ENCODE measurements around the gene EVX1.

DNA sequence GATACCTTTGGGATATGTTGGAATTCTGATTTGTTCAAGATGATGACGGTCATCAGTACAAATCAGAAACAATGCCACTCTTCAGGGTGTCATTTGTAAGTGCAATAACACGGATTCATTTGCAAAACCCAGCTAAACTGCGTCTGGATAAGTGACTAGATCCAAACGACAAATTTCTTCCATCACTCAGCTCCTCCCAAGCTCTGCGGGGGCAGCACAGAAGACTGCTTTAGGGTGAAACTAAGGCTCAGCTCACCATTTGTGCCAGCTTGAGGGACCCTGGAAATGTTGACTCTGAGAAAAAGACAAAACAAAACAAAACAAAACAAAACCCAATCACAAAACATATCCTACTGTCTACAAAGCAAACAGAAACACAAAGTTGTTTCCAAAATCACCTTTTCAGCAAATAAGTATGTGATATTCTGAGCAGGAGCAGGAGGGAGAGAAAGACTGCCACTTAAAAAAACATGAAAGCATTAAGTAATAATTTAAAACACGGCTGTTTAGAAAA lies 8.0 kb downstream of the EVX1 start:
- TF ChIP-seq, protein P1, sequence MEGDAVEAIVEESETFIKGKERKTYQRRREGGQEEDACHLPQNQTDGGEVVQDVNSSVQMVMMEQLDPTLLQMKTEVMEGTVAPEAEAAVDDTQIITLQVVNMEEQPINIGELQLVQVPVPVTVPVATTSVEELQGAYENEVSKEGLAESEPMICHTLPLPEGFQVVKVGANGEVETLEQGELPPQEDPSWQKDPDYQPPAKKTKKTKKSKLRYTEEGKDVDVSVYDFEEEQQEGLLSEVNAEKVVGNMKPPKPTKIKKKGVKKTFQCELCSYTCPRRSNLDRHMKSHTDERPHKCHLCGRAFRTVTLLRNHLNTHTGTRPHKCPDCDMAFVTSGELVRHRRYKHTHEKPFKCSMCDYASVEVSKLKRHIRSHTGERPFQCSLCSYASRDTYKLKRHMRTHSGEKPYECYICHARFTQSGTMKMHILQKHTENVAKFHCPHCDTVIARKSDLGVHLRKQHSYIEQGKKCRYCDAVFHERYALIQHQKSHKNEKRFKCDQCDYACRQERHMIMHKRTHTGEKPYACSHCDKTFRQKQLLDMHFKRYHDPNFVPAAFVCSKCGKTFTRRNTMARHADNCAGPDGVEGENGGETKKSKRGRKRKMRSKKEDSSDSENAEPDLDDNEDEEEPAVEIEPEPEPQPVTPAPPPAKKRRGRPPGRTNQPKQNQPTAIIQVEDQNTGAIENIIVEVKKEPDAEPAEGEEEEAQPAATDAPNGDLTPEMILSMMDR (IDR thresholded peaks at IDR 0.05) = no peak
- no peak for TF ChIP-seq POLR2A (IDR thresholded peaks at IDR 0.05)

Measured in body of pancreas (tissue), 4 donors.